Coronary artery (tissue), 2 donors: ENCODE measurements around the gene ASB9.
"Not testable (repeated sequence)": the region's sequence is repeated elsewhere in the genome, so short reads cannot be mapped to it uniquely, and the experiment has no call there.

ENCODE experiments used
- DNase-seq: peaks from one replicate; pipeline ENCODE4 v3.0.0-alpha.2; 2017; ENCODE audit warnings: low spot score
- H3K27ac ChIP-seq, 2 donors: fragments of 200-600 bp; sonication (generic); one replicate each; pipeline ENCODE4 v1.5.1; 2016 to 2019
- H3K4me3 ChIP-seq: fragments of 200-600 bp; sonication (generic); 2 replicates; pipeline ENCODE4 v1.5.1; 2016; ENCODE audit warnings: mild to moderate bottlenecking, moderate library complexity
- TF ChIP-seq, protein P1 (sequence below): fragments of 200-600 bp; sonication (generic); IDR thresholded peaks from one replicate; pipeline ENCODE4 v1.5.1; 2019; ENCODE audit warnings: antibody characterized with exemption

The ASB9 gene, protein sequence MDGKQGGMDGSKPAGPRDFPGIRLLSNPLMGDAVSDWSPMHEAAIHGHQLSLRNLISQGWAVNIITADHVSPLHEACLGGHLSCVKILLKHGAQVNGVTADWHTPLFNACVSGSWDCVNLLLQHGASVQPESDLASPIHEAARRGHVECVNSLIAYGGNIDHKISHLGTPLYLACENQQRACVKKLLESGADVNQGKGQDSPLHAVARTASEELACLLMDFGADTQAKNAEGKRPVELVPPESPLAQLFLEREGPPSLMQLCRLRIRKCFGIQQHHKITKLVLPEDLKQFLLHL

DNA sequence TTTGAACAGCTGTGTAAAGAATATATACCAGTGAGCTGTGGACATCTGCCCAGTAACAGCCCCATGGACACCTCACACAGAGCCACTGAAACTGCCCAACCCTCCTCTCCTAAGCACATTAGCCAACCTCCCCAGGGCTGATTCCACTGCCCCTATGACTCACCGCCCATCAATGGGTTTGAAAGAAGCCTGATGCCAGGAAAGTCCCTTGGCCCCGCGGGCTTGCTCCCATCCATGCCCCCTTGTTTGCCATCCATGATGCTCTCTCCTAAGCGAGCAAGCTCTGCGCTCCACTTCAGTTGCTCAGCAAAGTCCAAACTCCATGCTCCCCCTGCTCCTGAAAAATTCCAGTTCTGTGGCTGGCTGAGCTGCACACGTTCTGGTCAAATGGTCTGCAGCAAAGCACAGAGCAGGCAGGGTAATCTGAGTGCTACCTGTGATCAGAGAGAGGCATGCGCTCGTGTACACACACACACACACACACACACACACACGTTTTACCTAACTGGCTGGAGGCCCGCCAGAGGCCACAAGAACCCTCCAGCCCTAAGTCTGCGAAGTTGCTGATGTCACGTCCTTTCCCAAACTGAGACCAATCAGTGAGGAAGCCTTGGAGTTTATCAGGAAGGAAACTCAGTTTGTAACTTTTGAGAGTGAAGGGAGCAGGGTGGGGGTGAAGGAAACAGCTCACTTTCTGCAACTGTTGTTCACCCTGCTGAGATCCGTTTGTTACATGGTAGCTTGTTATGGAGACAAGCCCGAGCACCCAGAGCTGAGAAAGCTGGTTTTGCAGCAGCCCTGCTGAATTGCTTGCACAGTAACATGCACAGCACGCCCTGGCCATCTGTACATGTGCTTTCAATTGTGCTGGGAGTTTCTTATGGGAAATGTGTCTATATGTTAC lies at the start of gene ASB9:
TSS of gene ASB9 (minus strand) at position 466 of the 904 bp plus-strand sequence. CDS start at position 257, 209 bp downstream.
- DNase-seq: no peak
- peak within 1 kb of the TSS in 1 of 2 donors; percentile 60 for H3K27ac ChIP-seq
- peak within 1 kb of the TSS; percentile 57 for H3K4me3 ChIP-seq
- TF ChIP-seq, protein P1, sequence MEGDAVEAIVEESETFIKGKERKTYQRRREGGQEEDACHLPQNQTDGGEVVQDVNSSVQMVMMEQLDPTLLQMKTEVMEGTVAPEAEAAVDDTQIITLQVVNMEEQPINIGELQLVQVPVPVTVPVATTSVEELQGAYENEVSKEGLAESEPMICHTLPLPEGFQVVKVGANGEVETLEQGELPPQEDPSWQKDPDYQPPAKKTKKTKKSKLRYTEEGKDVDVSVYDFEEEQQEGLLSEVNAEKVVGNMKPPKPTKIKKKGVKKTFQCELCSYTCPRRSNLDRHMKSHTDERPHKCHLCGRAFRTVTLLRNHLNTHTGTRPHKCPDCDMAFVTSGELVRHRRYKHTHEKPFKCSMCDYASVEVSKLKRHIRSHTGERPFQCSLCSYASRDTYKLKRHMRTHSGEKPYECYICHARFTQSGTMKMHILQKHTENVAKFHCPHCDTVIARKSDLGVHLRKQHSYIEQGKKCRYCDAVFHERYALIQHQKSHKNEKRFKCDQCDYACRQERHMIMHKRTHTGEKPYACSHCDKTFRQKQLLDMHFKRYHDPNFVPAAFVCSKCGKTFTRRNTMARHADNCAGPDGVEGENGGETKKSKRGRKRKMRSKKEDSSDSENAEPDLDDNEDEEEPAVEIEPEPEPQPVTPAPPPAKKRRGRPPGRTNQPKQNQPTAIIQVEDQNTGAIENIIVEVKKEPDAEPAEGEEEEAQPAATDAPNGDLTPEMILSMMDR: no peak

DNA sequence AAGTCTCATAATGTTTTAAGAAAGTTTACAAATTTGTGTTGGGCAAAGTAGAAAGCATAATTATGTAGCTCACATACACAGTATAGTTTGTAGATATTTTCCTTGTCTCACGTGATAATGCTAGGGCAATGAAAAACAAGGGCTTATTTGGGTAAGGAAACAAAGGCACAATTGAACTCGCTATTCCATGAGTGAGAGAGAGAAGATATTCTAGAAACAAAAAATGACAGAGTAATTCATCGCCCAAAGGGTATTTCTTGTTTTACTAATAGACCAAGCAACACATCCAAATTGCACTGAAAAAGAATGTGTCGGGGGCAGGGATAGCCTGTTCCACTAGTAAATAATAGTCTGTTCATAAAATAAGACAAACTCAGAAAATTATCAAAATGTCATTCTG lies 49.2 kb upstream of the ASB9 start:
- Histone ChIP-seq H3K4me3 (no peak overlapping the region), H3K27ac (no peak overlapping the region)
- TF ChIP-seq, protein P1: no peak
- DNase-seq: no peak

DNA sequence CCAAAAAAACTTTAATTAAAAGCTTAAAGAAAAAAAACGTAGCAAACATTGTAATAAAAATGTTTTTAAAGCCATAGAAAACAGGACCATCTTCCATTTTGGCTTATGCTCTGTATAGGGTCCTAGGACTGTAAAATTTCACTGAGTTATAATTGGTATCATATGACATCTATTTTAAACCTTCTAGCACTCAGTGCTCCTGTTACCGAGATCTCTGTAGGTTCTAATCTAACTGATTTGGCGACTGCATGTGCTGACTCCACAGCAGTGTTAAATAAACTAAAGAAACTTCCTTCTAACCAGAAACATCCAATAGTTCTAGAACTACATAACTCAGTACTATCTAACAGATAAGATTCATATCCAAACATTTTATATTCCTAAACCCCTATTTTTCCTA lies 45.6 kb upstream of the ASB9 start, which contains the start of gene ASB11:
TSS of gene ASB11 (minus strand) at position 132 of the 400 bp plus-strand sequence. CDS start at position 97, 35 bp downstream.
- Histone ChIP-seq H3K4me3 (no peak within 1 kb of the TSS), H3K27ac (no peak within 1 kb of the TSS)
- TF ChIP-seq, protein P1: no peak

DNA sequence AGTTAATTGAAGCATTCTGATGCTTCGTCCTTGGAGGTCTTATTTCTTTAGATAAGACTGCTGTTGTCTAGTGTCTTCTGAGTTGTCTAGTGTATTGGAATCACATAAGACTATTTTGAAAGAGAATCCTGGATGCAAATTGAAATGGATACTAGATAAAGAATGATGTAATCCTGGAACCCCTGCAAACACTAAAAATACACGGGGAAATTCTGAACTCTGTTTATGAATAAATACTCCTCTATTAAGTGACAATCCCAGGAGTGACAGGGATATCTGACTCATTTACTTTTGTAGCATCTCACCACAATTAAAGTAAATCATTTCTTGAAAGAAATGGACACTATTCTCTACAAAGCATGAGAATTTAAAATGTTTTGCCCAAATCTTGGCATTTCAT lies 44.6 kb upstream of the ASB9 start:
- TF ChIP-seq, protein P1: no peak
- no peak for DNase-seq
- no peak overlapping the region for H3K27ac ChIP-seq
- no peak overlapping the region for H3K4me3 ChIP-seq

More for the DNA sequence above, 45.6 kb upstream of the ASB9 start, which contains the start of gene ASB11:
- DNase-seq: no peak

DNA sequence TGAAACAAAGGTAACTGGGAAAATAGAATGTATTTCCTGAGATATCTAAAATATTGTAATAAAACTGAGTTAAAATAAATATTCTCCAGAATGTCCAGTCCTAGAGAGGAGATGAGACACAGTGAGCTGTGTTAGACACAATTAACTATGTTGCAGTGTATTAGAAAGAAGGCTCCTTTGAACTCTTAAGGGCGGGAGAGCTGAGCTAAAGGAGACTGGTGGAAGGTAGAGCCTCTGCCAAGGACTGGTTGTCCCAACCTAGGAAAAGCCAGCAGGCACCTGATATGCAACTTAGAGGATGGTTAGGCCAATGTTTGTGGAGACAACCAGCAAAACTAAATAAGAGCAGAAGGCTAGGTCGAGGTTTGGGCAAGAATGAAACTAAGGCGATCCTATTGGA lies 41.2 kb upstream of the ASB9 start:
- no peak for DNase-seq
- Histone ChIP-seq H3K27ac (no peak overlapping the region), H3K4me3 (no peak overlapping the region)
- TF ChIP-seq, protein P1: no peak

DNA sequence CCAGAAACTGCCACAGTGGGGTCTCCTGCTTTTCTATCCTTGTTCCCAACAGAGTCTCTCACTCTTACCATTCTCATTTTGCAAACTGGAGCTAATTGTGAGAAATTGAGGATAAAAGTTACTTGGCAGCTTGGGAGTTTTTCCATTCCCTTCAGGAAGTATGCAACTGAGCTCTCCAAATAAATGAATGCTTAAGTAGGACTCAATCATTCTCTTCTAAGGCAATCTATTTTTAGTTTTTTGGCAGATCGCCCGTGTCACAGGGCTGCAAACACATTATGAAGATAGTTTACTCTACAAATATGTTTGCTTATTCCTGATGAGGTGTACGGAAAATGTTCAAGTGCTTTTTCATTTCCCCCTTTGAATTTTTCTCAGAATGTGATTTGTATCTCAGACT lies 40.2 kb upstream of the ASB9 start:
- Histone ChIP-seq H3K4me3 (no peak overlapping the region), H3K27ac (peak overlapping the region; percentile 37 to 58)
- TF ChIP-seq, protein P1: no peak
- DNase-seq: no peak

DNA sequence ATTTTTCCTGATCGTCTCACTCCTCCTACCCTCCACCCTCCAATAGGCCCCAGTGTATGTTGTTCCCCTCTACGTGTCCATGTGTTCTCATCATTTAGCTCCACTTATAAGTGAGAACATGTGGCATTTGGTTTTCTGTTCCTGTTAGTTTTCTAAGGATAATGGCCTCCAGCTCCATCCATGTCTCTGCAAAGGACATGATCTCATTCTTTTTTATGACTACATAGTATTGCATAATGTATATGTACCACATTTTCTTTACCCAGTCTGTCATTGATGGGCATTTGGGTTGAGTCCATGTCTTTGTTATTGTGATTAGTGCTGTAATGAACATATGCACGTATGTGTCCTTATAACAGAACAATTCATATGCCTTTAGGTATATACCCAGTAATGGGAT lies 36.0 kb upstream of the ASB9 start:
- DNase-seq, H3K4me3 ChIP-seq, H3K27ac ChIP-seq: not testable (repeated sequence)
